ENCODE results near the gene KAT8. TPM values are rescaled to one million over a fixed set of nuclear protein-coding genes. Genes with fewer than 3 reads are reported as not detected.

KAT8 gene
- total and polyA plus RNA-seq, 2 experiments from 2014 or later = 33.9 to 44.2 TPM

DNA sequence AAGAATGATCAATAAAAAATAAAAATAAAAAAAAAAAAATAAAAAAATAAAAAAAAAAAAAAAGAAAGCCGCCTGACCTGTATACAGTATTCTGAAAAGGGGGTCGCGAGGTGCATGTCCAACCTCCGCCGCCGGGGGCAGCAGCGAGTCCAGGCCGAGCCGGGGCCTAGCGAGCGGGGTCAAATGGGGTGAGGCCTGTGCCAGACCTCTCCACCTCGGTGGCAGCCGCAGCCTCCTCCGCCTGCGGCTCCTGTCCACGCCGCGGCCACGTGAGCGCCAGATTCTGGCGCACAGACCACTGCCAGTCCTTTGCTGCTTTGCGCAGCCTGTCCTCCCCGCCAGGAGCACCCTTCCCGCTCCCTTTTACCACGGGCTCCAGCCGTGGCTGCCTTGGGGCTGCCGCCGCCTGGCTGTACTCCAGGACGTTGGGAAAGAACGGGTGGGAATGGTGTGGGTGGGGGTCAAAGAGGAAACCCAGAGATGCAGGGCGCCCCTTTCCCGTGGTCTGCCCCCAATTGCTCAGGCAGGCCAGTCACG is 11.7 kb upstream of the KAT8 start:
- Histone ChIP-seq H3K36me3 (replicated peaks; ENCODE audit: insufficient read depth, low read depth) (no peaks in the 10 kb centered on the region), H4K20me1 (ENCODE audit: insufficient read depth, poor library complexity, severe bottlenecking) (no peaks in the 10 kb centered on the region), H3K4me2 (peak overlapping the region; percentile 37), H3K9me2 (replicated peaks; ENCODE audit: insufficient read depth) (no peaks in the 10 kb centered on the region), H3K4me1 (ENCODE audit: insufficient read depth) (peaks cover 6% of the 10 kb centered on the region), H3K27me3 (no peaks in the 10 kb centered on the region), H3K9me3 (ENCODE audit: low read depth) (no peaks in the 10 kb centered on the region), H2AFZ (no peak overlapping the region), H3K4me3 (no peak overlapping the region), H3K27ac (no peak overlapping the region), H3K79me2 (peaks cover 12% of the 10 kb centered on the region)
- TF ChIP-seq EZH2phosphoT487 (IDR thresholded peaks at IDR 0.05; ENCODE audit: low read depth, severe bottlenecking, unreplicated experiment) = no peak
- no peak for TF ChIP-seq EZH2 (IDR thresholded peaks at IDR 0.05; ENCODE audit: borderline replicate concordance)
- TF ChIP-seq, protein P1, sequence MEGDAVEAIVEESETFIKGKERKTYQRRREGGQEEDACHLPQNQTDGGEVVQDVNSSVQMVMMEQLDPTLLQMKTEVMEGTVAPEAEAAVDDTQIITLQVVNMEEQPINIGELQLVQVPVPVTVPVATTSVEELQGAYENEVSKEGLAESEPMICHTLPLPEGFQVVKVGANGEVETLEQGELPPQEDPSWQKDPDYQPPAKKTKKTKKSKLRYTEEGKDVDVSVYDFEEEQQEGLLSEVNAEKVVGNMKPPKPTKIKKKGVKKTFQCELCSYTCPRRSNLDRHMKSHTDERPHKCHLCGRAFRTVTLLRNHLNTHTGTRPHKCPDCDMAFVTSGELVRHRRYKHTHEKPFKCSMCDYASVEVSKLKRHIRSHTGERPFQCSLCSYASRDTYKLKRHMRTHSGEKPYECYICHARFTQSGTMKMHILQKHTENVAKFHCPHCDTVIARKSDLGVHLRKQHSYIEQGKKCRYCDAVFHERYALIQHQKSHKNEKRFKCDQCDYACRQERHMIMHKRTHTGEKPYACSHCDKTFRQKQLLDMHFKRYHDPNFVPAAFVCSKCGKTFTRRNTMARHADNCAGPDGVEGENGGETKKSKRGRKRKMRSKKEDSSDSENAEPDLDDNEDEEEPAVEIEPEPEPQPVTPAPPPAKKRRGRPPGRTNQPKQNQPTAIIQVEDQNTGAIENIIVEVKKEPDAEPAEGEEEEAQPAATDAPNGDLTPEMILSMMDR (IDR thresholded peaks at IDR 0.05; ENCODE audit: poor library complexity) = peak; percentile 66
- DNase-seq (ENCODE audit: low spot score) = peak; percentile 83
- 43% methylated on average over 32 of the region's 33 CpGs for WGBS (ENCODE audit: low lambda C conversion rate, missing lambda C conversion rate)

DNA sequence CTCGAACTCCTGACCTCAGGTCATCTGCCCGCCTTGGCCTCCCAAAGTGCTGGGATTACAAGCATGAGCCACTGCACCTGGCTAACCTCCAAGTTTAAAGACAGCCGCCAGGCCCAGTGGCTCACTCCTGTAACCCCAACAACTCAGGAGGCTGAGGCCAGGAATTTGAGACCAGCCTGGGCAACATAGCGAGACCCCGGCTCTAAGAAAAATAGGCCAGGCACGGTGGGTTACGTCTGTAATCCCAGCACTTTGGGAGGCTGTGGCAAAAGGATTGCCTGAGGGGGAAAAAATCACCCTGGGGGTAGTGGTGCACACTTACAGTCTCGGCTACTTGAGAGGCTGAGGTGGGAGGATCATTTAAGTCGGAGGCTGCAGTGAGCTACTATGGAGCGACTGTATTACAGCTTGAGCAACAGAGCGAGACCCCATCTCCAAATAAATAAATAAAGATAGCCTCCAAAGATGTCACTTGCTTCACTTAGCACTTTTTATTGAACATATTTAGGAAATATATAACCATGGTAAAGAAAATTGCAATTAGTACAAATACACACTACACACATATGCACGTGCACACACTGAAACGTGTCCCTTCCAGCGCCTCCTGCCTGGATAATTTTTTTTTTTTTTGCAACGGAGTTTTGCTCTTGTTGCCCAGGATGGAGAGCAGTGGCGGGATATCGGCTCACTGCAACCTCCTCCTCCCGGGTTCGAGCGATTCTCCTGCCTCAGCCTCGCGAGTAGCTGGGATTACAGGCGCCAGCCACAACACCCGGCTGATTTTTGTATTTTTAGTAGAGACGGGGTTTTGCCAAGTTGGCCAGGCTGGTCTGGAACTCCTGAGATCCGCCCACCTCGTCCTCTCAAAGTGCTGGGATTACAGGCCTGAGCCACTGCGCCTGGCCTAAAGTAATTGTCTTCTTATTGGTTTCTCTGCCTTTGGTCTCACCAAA is 10.7 kb upstream of the KAT8 start:
- Histone ChIP-seq H3K4me1 (ENCODE audit: insufficient read depth) (peaks cover 6% of the 10 kb centered on the region), H3K79me2 (peaks cover 12% of the 10 kb centered on the region), H3K27me3 (no peaks in the 10 kb centered on the region), H3K9me3 (ENCODE audit: low read depth) (no peaks in the 10 kb centered on the region), H4K20me1 (ENCODE audit: insufficient read depth, poor library complexity, severe bottlenecking) (no peaks in the 10 kb centered on the region), H3K9me2 (replicated peaks; ENCODE audit: insufficient read depth) (no peaks in the 10 kb centered on the region), H3K4me3 (no peak overlapping the region), H3K4me2 (no peak overlapping the region), H3K36me3 (replicated peaks; ENCODE audit: insufficient read depth, low read depth) (no peaks in the 10 kb centered on the region), H2AFZ (no peak overlapping the region), H3K27ac (no peak overlapping the region)
- DNase-seq (ENCODE audit: low spot score) = peak; percentile 1
- TF ChIP-seq EZH2phosphoT487 (IDR thresholded peaks at IDR 0.05; ENCODE audit: low read depth, severe bottlenecking, unreplicated experiment) (no peak), EZH2 (IDR thresholded peaks at IDR 0.05; ENCODE audit: borderline replicate concordance) (no peak)
- TF ChIP-seq, protein P1 (IDR thresholded peaks at IDR 0.05; ENCODE audit: poor library complexity) = no peak
- WGBS (ENCODE audit: low lambda C conversion rate, missing lambda C conversion rate) = 95% methylated on average over 28 of the region's 28 CpGs

DNA sequence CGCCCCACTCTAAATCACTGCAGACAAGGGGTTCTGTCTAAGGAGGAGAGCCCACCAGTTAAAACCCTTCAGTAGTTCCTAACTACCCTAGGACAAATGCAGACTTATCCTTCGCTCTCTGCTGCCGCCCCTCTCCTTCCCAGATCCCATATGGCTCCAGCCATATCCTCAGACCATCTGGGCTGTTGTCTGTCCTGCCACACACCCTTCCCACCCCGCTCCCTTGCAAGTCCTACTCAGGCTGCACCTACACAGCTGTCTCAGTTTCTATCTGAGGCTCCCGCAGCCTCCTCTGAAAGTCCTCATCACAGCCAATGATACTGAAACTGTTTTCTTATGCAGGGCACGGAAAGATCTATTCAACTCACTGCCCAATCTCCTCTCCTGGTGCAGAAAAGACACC is 10.0 kb upstream of the KAT8 start:
- no peak overlapping the region for H3K4me3 ChIP-seq
- no peaks in the 10 kb centered on the region for H3K36me3 ChIP-seq (replicated peaks; ENCODE audit: insufficient read depth, low read depth)
- DNase-seq (ENCODE audit: low spot score) = peak; percentile 2
- TF ChIP-seq EZH2 (IDR thresholded peaks at IDR 0.05; ENCODE audit: borderline replicate concordance) (no peak), EZH2phosphoT487 (IDR thresholded peaks at IDR 0.05; ENCODE audit: low read depth, severe bottlenecking, unreplicated experiment) (no peak)
- TF ChIP-seq, protein P1 (IDR thresholded peaks at IDR 0.05; ENCODE audit: poor library complexity) = no peak
- H3K9me3 ChIP-seq (ENCODE audit: low read depth) = no peaks in the 10 kb centered on the region
- H2AFZ ChIP-seq = peak overlapping the region; percentile 99
- no peaks in the 10 kb centered on the region for H3K27me3 ChIP-seq
- peaks cover 6% of the 10 kb centered on the region for H3K4me1 ChIP-seq (ENCODE audit: insufficient read depth)
- peaks cover 12% of the 10 kb centered on the region for H3K79me2 ChIP-seq
- H4K20me1 ChIP-seq (ENCODE audit: insufficient read depth, poor library complexity, severe bottlenecking) = no peaks in the 10 kb centered on the region
- H3K9me2 ChIP-seq (replicated peaks; ENCODE audit: insufficient read depth) = no peaks in the 10 kb centered on the region
- H3K4me2 ChIP-seq = no peak overlapping the region
- H3K27ac ChIP-seq = no peak overlapping the region
- 91% methylated on average over 6 of the region's 6 CpGs for WGBS (ENCODE audit: low lambda C conversion rate, missing lambda C conversion rate)

Data from hepatocyte (in vitro differentiated cells).